PC-9 (cell line): ENCODE measurements around the gene ITPR3.

Experiments
- EZH2 ChIP-seq: fragments of 200-600 bp; sonication (generic); IDR thresholded peaks from 2 replicates; pipeline ENCODE4 v1.8.0; 2017; ENCODE audit warnings: antibody characterized with exemption, low read depth
- TF ChIP-seq, protein P1 (sequence below): fragments of 200-600 bp; sonication (generic); conservative IDR thresholded peaks from 2 replicates; pipeline ENCODE4 v1.6.1; 2017; ENCODE audit warnings: mixed run types, antibody characterized with exemption, mild to moderate bottlenecking, moderate library complexity

DNA sequence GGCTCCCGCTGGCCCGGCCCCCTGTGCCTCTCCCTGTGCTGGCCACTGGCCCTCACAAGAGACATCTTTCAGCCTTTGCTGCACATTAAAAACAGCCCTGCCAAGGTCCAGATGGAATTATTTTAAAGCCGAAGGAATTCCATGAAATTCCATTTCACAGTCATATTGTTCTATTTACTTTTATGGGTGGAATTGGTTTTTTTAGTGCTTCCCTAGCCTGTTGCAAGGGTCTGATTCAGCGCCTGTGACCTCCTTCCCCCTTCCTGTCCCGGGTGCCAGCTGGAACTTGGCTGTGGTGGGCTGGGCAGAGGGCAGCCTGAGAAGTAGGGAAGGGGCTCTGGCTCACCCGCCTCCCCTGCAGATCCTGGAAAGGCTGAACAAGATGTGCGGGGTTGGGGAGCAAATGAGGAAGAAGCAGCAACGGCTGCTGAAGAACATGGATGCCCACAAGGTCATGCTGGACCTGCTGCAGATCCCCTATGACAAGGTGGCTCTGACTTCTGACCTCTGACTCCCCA is 56.1 kb downstream of the ITPR3 start:
- no peak for TF ChIP-seq EZH2
- TF ChIP-seq, protein P1, sequence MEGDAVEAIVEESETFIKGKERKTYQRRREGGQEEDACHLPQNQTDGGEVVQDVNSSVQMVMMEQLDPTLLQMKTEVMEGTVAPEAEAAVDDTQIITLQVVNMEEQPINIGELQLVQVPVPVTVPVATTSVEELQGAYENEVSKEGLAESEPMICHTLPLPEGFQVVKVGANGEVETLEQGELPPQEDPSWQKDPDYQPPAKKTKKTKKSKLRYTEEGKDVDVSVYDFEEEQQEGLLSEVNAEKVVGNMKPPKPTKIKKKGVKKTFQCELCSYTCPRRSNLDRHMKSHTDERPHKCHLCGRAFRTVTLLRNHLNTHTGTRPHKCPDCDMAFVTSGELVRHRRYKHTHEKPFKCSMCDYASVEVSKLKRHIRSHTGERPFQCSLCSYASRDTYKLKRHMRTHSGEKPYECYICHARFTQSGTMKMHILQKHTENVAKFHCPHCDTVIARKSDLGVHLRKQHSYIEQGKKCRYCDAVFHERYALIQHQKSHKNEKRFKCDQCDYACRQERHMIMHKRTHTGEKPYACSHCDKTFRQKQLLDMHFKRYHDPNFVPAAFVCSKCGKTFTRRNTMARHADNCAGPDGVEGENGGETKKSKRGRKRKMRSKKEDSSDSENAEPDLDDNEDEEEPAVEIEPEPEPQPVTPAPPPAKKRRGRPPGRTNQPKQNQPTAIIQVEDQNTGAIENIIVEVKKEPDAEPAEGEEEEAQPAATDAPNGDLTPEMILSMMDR = no peak
